Duodenal mucosa (tissue), 2 donors: ENCODE measurements around the gene MANEAL.
A peak's percentile ranks its signal among the peaks of the same experiment; 100 is the strongest.

Source experiments
- H3K27ac ChIP-seq: one replicate; pipeline ENCODE4 v1.7.0; 2013; ENCODE audit warnings: low read depth, low read length
- H3K27me3 ChIP-seq, 2 donors: one replicate each; pipeline ENCODE4 v1.7.0; 2013; ENCODE audit warnings: low read length in 2 of 2, control low read depth in 1 of 2; ENCODE audit not compliant: insufficient read depth in 2 of 2, control insufficient read depth in 1 of 2
- H3K36me3 ChIP-seq, 2 donors: one replicate each; pipeline ENCODE4 v1.7.0; 2013; ENCODE audit warnings: low read length in 2 of 2, control low read depth in 1 of 2; ENCODE audit not compliant: insufficient read depth in 2 of 2, control insufficient read depth in 1 of 2
- H3K4me1 ChIP-seq, 2 donors: one replicate each; pipeline ENCODE4 v1.7.0; 2013; ENCODE audit warnings: low read length in 2 of 2, control low read depth in 1 of 2; ENCODE audit not compliant: insufficient read depth in 2 of 2, control insufficient read depth in 1 of 2
- H3K4me3 ChIP-seq, 2 donors: one replicate each; pipeline ENCODE4 v1.7.0; 2013; ENCODE audit warnings: low read length in 2 of 2, low read depth in 1 of 2
- H3K9ac ChIP-seq, 2 donors: one replicate each; pipeline ENCODE4 v1.7.0; 2013; ENCODE audit warnings: low read length in 2 of 2, low read depth in 1 of 2
- H3K9me3 ChIP-seq, 2 donors: one replicate each; pipeline ENCODE4 v1.7.0; 2013; ENCODE audit warnings: low read length in 2 of 2, control low read depth in 1 of 2; ENCODE audit not compliant: control insufficient read depth in 1 of 2

Gene MANEAL

GRCh38 chr1:37845786-37846185, 52.1 kb downstream of the MANEAL start:
- no peak overlapping the region for H3K4me3 ChIP-seq
- peaks cover 10 to 27% of the 10 kb centered on the region in 2 donors for H3K4me1 ChIP-seq
- no peaks in the 10 kb centered on the region for H3K27me3 ChIP-seq
- H3K9ac ChIP-seq, result no peak overlapping the region
- peaks cover 0 to 9% of the 10 kb centered on the region in 2 donors for H3K36me3 ChIP-seq
- H3K9me3 ChIP-seq, result no peaks in the 10 kb centered on the region
- H3K27ac ChIP-seq, result no peak overlapping the region

GRCh38 chr1:37846647-37847339, 53.1 kb downstream of the MANEAL start:
- peak overlapping the region; percentile 30 to 58 for H3K4me3 ChIP-seq
- H3K36me3 ChIP-seq, result peaks cover 0 to 3% of the 10 kb centered on the region in 2 donors
- no peaks in the 10 kb centered on the region for H3K27me3 ChIP-seq
- no peaks in the 10 kb centered on the region for H3K9me3 ChIP-seq
- H3K4me1 ChIP-seq, result peaks cover 10 to 28% of the 10 kb centered on the region in 2 donors
- H3K9ac ChIP-seq, result peak overlapping the region in 1 of 2 donors; percentile 33
- H3K27ac ChIP-seq, result no peak overlapping the region

GRCh38 chr1:37849480-37849879, 55.8 kb downstream of the MANEAL start:
- Histone ChIP-seq H3K9me3 (no peaks in the 10 kb centered on the region), H3K4me1 (peaks cover 10 to 31% of the 10 kb centered on the region in 2 donors), H3K27ac (no peak overlapping the region), H3K36me3 (peaks cover 0 to 3% of the 10 kb centered on the region in 2 donors), H3K27me3 (no peaks in the 10 kb centered on the region), H3K4me3 (no peak overlapping the region), H3K9ac (no peak overlapping the region)

- no peaks in the 10 kb centered on the region for H3K27me3 ChIP-seq
- peaks cover 10 to 22% of the 10 kb centered on the region in 2 donors for H3K4me1 ChIP-seq
- peaks cover 0 to 9% of the 10 kb centered on the region in 2 donors for H3K36me3 ChIP-seq
- H3K4me3 ChIP-seq, result no peak overlapping the region
- H3K9ac ChIP-seq, result no peak overlapping the region
- no peak overlapping the region for H3K27ac ChIP-seq
- no peaks in the 10 kb centered on the region for H3K9me3 ChIP-seq
Measured at GRCh38 chr1:37850352-37850955, 56.8 kb downstream of the MANEAL start.
